Measurements from ENCODE around the gene OGFOD3. TPM values are rescaled to one million over a fixed set of nuclear protein-coding genes. Genes with fewer than 3 reads are reported as not detected.

Gene OGFOD3
- total RNA-seq, 1 donor from 2014 or later, result 63.9 TPM

GRCh38 chr17:82450357-82451106 is 32.1 kb upstream of the OGFOD3 start, which contains the start of gene CYBC1:
Gene CYBC1 (minus strand): TSS chr17:82450752. CDS start chr17:82449254, 1,498 bp downstream.
- TF ChIP-seq, protein P1, sequence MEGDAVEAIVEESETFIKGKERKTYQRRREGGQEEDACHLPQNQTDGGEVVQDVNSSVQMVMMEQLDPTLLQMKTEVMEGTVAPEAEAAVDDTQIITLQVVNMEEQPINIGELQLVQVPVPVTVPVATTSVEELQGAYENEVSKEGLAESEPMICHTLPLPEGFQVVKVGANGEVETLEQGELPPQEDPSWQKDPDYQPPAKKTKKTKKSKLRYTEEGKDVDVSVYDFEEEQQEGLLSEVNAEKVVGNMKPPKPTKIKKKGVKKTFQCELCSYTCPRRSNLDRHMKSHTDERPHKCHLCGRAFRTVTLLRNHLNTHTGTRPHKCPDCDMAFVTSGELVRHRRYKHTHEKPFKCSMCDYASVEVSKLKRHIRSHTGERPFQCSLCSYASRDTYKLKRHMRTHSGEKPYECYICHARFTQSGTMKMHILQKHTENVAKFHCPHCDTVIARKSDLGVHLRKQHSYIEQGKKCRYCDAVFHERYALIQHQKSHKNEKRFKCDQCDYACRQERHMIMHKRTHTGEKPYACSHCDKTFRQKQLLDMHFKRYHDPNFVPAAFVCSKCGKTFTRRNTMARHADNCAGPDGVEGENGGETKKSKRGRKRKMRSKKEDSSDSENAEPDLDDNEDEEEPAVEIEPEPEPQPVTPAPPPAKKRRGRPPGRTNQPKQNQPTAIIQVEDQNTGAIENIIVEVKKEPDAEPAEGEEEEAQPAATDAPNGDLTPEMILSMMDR (conservative IDR thresholded peaks at IDR 0.05; ENCODE audit: low read depth, low read length), result no peak
- no peak for DNase-seq (ENCODE audit: low read depth)
- H3K4me3 ChIP-seq (ENCODE audit: low read depth, low read length), result peak within 1 kb of the TSS; percentile 98

GRCh38 chr17:82449883-82450356 is 31.5 kb upstream of the OGFOD3 start:
- DNase-seq (ENCODE audit: low read depth), result no peak
- TF ChIP-seq, protein P1 (conservative IDR thresholded peaks at IDR 0.05; ENCODE audit: low read depth, low read length), result no peak

GRCh38 chr17:82449131-82449882 is 30.9 kb upstream of the OGFOD3 start:
- H3K4me3 ChIP-seq (ENCODE audit: low read depth, low read length), result peak overlapping the region; percentile 98
- TF ChIP-seq, protein P1 (conservative IDR thresholded peaks at IDR 0.05; ENCODE audit: low read depth, low read length), result no peak
- no peak for DNase-seq (ENCODE audit: low read depth)

More at GRCh38 chr17:82449883-82450356, 31.5 kb upstream of the OGFOD3 start:
- H3K4me3 ChIP-seq (ENCODE audit: low read depth, low read length), result peak overlapping the region; percentile 98

DNA sequence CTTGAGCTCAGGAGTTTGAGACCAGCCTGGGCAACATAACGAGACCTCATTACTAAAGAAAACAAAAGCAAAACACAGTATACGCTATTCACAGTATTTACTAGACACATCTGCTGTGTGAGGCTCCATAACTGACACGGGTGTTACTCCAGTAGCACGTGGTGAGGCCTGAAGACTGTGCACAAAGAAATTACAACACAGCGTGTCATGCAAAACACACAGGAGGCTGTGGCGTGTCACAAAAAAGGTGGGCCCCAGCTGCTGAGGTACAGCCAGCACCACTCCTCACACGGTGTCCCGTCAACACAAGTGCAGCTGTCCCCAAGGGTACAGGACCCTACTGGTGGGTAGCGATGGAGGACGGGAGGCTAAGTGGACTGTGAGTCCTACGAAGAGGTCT is 29.5 kb upstream of the OGFOD3 start:
- no peak for DNase-seq (ENCODE audit: low read depth)
- no peak overlapping the region for H3K4me3 ChIP-seq (ENCODE audit: low read depth, low read length)

GRCh38 chr17:82446649-82447048 is 28.3 kb upstream of the OGFOD3 start:
- H3K4me3 ChIP-seq (ENCODE audit: low read depth, low read length), result no peak overlapping the region
- TF ChIP-seq, protein P1 (conservative IDR thresholded peaks at IDR 0.05; ENCODE audit: low read depth, low read length), result no peak
- no peak for DNase-seq (ENCODE audit: low read depth)

More for the DNA sequence above, 29.5 kb upstream of the OGFOD3 start:
- TF ChIP-seq, protein P1 (conservative IDR thresholded peaks at IDR 0.05; ENCODE audit: low read depth, low read length), result no peak

DNA sequence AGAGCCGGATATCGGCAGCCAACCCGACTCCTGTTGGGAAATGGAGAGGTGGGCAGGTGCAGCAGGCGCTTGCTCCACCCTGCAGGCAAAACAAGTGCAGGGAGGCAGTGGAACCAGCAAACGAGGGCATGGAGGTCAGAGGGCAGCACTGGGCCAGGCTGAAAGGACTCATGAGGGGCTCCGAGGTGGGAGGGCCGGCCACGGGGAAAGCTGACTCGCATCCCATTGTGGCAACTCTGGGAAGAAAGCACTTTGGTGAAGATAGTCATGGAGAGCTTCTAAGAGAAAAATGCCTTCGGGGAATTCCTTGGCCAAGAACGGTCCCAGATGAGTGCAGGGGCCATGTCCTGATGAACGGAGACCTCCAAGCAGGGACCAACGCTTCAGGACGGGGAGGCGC is 27.7 kb upstream of the OGFOD3 start:
- H3K4me3 ChIP-seq (ENCODE audit: low read depth, low read length), result no peak overlapping the region
- no peak for DNase-seq (ENCODE audit: low read depth)
- TF ChIP-seq, protein P1 (conservative IDR thresholded peaks at IDR 0.05; ENCODE audit: low read depth, low read length), result no peak
